IPS-18a (cell line): ENCODE measurements around the gene ECHDC1.
A peak's percentile ranks its signal among the peaks of the same experiment; 100 is the strongest.
"Not testable (repeated sequence)": the region's sequence is repeated elsewhere in the genome, so short reads cannot be mapped to it uniquely, and the experiment has no call there.

Experiments used
- H3K27ac ChIP-seq: one replicate; pipeline ENCODE4 v1.5.1; 2013; ENCODE audit warnings: low read length
- H3K27me3 ChIP-seq: one replicate; pipeline ENCODE4 v1.6.1; 2013; ENCODE audit warnings: mild to moderate bottlenecking, low read length; ENCODE audit not compliant: control insufficient read depth, insufficient read depth
- H3K36me3 ChIP-seq: one replicate; pipeline ENCODE4 v1.6.1; 2013; ENCODE audit warnings: low read depth, low read length; ENCODE audit not compliant: control insufficient read depth
- H3K4me1 ChIP-seq: one replicate; pipeline ENCODE4 v1.6.1; 2013; ENCODE audit warnings: low read depth, low read length; ENCODE audit not compliant: control insufficient read depth
- H3K4me3 ChIP-seq: one replicate; pipeline ENCODE4 v1.5.1; 2013; ENCODE audit warnings: low read length
- H3K9ac ChIP-seq: one replicate; pipeline ENCODE4 v1.6.1; 2013; ENCODE audit warnings: mild to moderate bottlenecking, low read length, moderate library complexity
- H3K9me3 ChIP-seq: one replicate; pipeline ENCODE4 v1.6.1; 2013; ENCODE audit warnings: low read depth, low read length; ENCODE audit not compliant: control insufficient read depth

The ECHDC1 gene

GRCh38 chr6:127342946-127343808, at the start of gene ECHDC1:
TSS of gene ECHDC1 (minus strand) at chr6:127343609. CDS start at chr6:127331028, 12,581 bp downstream.
- Histone ChIP-seq H3K27ac (peak within 1 kb of the TSS; percentile 12), H3K36me3 (no peaks in the 10 kb centered on the region), H3K27me3 (peaks cover 4% of the 10 kb centered on the region), H3K4me3 (peak within 1 kb of the TSS; percentile 72), H3K9me3 (no peaks in the 10 kb centered on the region), H3K9ac (peak within 1 kb of the TSS; percentile 75), H3K4me1 (peaks cover 9% of the 10 kb centered on the region)

GRCh38 chr6:127392301-127392700, 48.9 kb upstream of the ECHDC1 start:
- Histone ChIP-seq H3K27ac (no peak overlapping the region), H3K36me3 (no peaks in the 10 kb centered on the region), H3K4me3 (no peak overlapping the region), H3K9ac (no peak overlapping the region), H3K27me3 (no peaks in the 10 kb centered on the region), H3K4me1 (no peaks in the 10 kb centered on the region), H3K9me3 (no peaks in the 10 kb centered on the region)

- no peaks in the 10 kb centered on the region for H3K4me1 ChIP-seq
- H3K4me3 ChIP-seq = no peak overlapping the region
- H3K9ac ChIP-seq = no peak overlapping the region
- no peak overlapping the region for H3K27ac ChIP-seq
- no peaks in the 10 kb centered on the region for H3K36me3 ChIP-seq
- no peaks in the 10 kb centered on the region for H3K9me3 ChIP-seq
- H3K27me3 ChIP-seq = no peaks in the 10 kb centered on the region
Observed at GRCh38 chr6:127391094-127391953, 47.9 kb upstream of the ECHDC1 start.

GRCh38 chr6:127389706-127390105, 46.3 kb upstream of the ECHDC1 start:
- no peak overlapping the region for H3K27ac ChIP-seq
- H3K4me3 ChIP-seq = no peak overlapping the region
- H3K4me1 ChIP-seq = no peaks in the 10 kb centered on the region
- H3K36me3 ChIP-seq = no peaks in the 10 kb centered on the region
- H3K27me3 ChIP-seq = no peaks in the 10 kb centered on the region
- no peak overlapping the region for H3K9ac ChIP-seq
- no peaks in the 10 kb centered on the region for H3K9me3 ChIP-seq

- H3K4me1 ChIP-seq = no peaks in the 10 kb centered on the region
- no peaks in the 10 kb centered on the region for H3K36me3 ChIP-seq
- H3K27ac ChIP-seq = no peak overlapping the region
- no peaks in the 10 kb centered on the region for H3K27me3 ChIP-seq
- H3K9me3 ChIP-seq = no peaks in the 10 kb centered on the region
- H3K4me3 ChIP-seq = no peak overlapping the region
- H3K9ac ChIP-seq = no peak overlapping the region
Observed at GRCh38 chr6:127385668-127386430, 42.4 kb upstream of the ECHDC1 start.

GRCh38 chr6:127384848-127385247, 41.4 kb upstream of the ECHDC1 start:
- H3K36me3 ChIP-seq, H3K4me3 ChIP-seq, H3K27ac ChIP-seq, H3K9me3 ChIP-seq, H3K9ac ChIP-seq, H3K4me1 ChIP-seq, H3K27me3 ChIP-seq: not testable (repeated sequence)

- Histone ChIP-seq H3K9ac (no peak overlapping the region), H3K4me1 (no peaks in the 10 kb centered on the region), H3K4me3 (no peak overlapping the region), H3K27me3 (no peaks in the 10 kb centered on the region), H3K27ac (no peak overlapping the region), H3K36me3 (no peaks in the 10 kb centered on the region), H3K9me3 (no peaks in the 10 kb centered on the region)
Observed at GRCh38 chr6:127383988-127384387, 40.6 kb upstream of the ECHDC1 start.

- Histone ChIP-seq H3K9ac (no peak overlapping the region), H3K36me3 (no peaks in the 10 kb centered on the region), H3K4me1 (no peaks in the 10 kb centered on the region), H3K27ac (no peak overlapping the region), H3K27me3 (no peaks in the 10 kb centered on the region), H3K4me3 (no peak overlapping the region), H3K9me3 (no peaks in the 10 kb centered on the region)
Observed at GRCh38 chr6:127382413-127382812, 39.0 kb upstream of the ECHDC1 start.

GRCh38 chr6:127381384-127381783, 38.0 kb upstream of the ECHDC1 start:
- no peaks in the 10 kb centered on the region for H3K36me3 ChIP-seq
- no peak overlapping the region for H3K9ac ChIP-seq
- no peak overlapping the region for H3K4me3 ChIP-seq
- H3K27ac ChIP-seq = no peak overlapping the region
- H3K4me1 ChIP-seq = no peaks in the 10 kb centered on the region
- no peaks in the 10 kb centered on the region for H3K27me3 ChIP-seq
- no peaks in the 10 kb centered on the region for H3K9me3 ChIP-seq

- no peaks in the 10 kb centered on the region for H3K4me1 ChIP-seq
- H3K27me3 ChIP-seq = no peaks in the 10 kb centered on the region
- H3K9ac ChIP-seq = no peak overlapping the region
Observed at GRCh38 chr6:127376685-127377084, 33.3 kb upstream of the ECHDC1 start.

GRCh38 chr6:127367023-127367375, 23.6 kb upstream of the ECHDC1 start:
- Histone ChIP-seq H3K4me1 (no peaks in the 10 kb centered on the region), H3K4me3 (no peak overlapping the region), H3K27me3 (no peaks in the 10 kb centered on the region), H3K9me3 (no peaks in the 10 kb centered on the region), H3K27ac (no peak overlapping the region), H3K36me3 (no peaks in the 10 kb centered on the region), H3K9ac (no peak overlapping the region)

More at GRCh38 chr6:127376685-127377084, 33.3 kb upstream of the ECHDC1 start:
- no peaks in the 10 kb centered on the region for H3K9me3 ChIP-seq
- no peak overlapping the region for H3K4me3 ChIP-seq
- H3K36me3 ChIP-seq = no peaks in the 10 kb centered on the region
- no peak overlapping the region for H3K27ac ChIP-seq
